HEK293 (cell line): ENCODE measurements around the gene ANP32B.
"Not testable (repeated sequence)": the region's sequence is repeated elsewhere in the genome, so short reads cannot be mapped to it uniquely, and the experiment has no call there.

Source experiments
- CTCF ChIP-seq: fragments of 450-650 bp; formaldehyde crosslinking; IDR thresholded peaks from 2 replicates; pipeline ENCODE4 v1.5.1; 2016; ENCODE audit warnings: missing biosample characterization, missing genetic modification characterization
- HOXA7 ChIP-seq: sonication (generic); formaldehyde crosslinking; IDR thresholded peaks from 2 replicates; pipeline ENCODE4 v1.8.1; 2022; ENCODE audit warnings: missing genetic modification reagents, borderline replicate concordance
- KLF10 ChIP-seq: fragments of 450-650 bp; IDR thresholded peaks from 2 replicates; pipeline ENCODE4 v1.5.1; 2018; ENCODE audit warnings: missing biosample characterization, mild to moderate bottlenecking, missing genetic modification characterization
- MEIS1 ChIP-seq: sonication (generic); formaldehyde crosslinking; IDR thresholded peaks from 2 replicates; pipeline ENCODE4 v1.8.1; 2022; ENCODE audit warnings: missing genetic modification reagents, mild to moderate bottlenecking, borderline replicate concordance
- OVOL3 ChIP-seq: fragments of 450-650 bp; formaldehyde crosslinking; IDR thresholded peaks from 2 replicates; pipeline ENCODE4 v1.5.1; 2016; ENCODE audit warnings: missing biosample characterization, missing genetic modification characterization
- PRDM10 ChIP-seq: fragments of 450-650 bp; formaldehyde crosslinking; IDR thresholded peaks from 2 replicates; pipeline ENCODE4 v1.5.1; 2016; ENCODE audit warnings: missing biosample characterization, missing genetic modification characterization
- ZFP37 ChIP-seq: fragments of 450-650 bp; formaldehyde crosslinking; IDR thresholded peaks from 2 replicates; pipeline ENCODE4 v1.5.1; 2016; ENCODE audit warnings: missing biosample characterization, missing genetic modification characterization
- ZNF24 ChIP-seq: fragments of 450-650 bp; formaldehyde crosslinking; IDR thresholded peaks from 2 replicates; pipeline ENCODE4 v1.5.1; 2016; ENCODE audit warnings: missing biosample characterization, missing genetic modification characterization
- ZNF274 ChIP-seq, 2 experiments: fragments of 200-500 bp in 1 of 2; fragments of 450-650 bp in 1 of 2; sonication (Bioruptor generic) in 1 of 2; formaldehyde crosslinking in 1 of 2; IDR thresholded peaks; 2 replicates each; pipeline versions ENCODE4 v1.5.1 to v1.6.1; 2014 to 2016; ENCODE audit warnings: borderline replicate concordance in 1 of 2, inconsistent platforms in 1 of 2, low read length in 1 of 2, missing biosample characterization in 1 of 2, missing genetic modification characterization in 1 of 2
- ZNF324 ChIP-seq: fragments of 450-650 bp; formaldehyde crosslinking; IDR thresholded peaks from 2 replicates; pipeline ENCODE4 v1.5.1; 2016; ENCODE audit warnings: missing biosample characterization, missing genetic modification characterization
- ZNF658 ChIP-seq: fragments of 450-650 bp; formaldehyde crosslinking; IDR thresholded peaks from 2 replicates; pipeline ENCODE4; 2016; ENCODE audit warnings: missing biosample characterization, missing genetic modification characterization
- ZNF837 ChIP-seq: fragments of 450-650 bp; formaldehyde crosslinking; IDR thresholded peaks from 2 replicates; pipeline ENCODE4 v1.5.1; 2016; ENCODE audit warnings: missing biosample characterization, missing genetic modification characterization
- TF ChIP-seq, protein P1 (sequence below): fragments of 450-650 bp; formaldehyde crosslinking; IDR thresholded peaks from 2 replicates; pipeline ENCODE4 v1.5.1; 2016; ENCODE audit warnings: missing biosample characterization, missing genetic modification characterization

DNA sequence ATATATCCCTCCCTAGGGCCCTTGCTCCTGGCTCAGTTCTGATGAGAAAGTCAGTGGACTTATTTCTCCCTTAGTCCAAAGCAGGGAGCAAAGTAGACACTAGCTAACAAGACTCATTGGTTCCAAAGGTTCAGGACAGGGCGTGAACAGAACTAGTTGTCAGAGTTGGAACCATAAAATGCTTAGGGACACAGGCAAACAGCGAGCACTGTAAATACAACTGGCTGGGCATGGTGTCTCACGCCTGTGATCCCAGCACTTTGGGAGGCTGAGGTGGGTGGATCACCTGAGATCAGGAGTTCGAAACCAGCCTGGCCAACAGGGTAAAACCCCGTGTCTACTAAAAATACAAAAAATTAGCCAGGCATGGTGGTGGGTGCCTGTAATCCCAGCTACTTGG lies 36.7 kb downstream of the ANP32B start:
- TF ChIP-seq PRDM10 (tag by site-specific recombination); KLF10 (tag by site-specific recombination); ZNF274 (IDR thresholded peaks at IDR 0.05; ENCODE audit: low read length); ZNF274 (tag by site-specific recombination; IDR thresholded peaks at IDR 0.05; ENCODE audit: borderline replicate concordance); ZNF837 (tag by site-specific recombination); CTCF (tag by site-specific recombination); HOXA7 (CRISPR knock-in tag); OVOL3 (tag by site-specific recombination); ZNF24 (tag by site-specific recombination); ZNF658 (tag by site-specific recombination); MEIS1 (CRISPR knock-in tag); ZNF324 (tag by site-specific recombination); ZFP37 (tag by site-specific recombination): not testable (repeated sequence)
- TF ChIP-seq, protein P1, sequence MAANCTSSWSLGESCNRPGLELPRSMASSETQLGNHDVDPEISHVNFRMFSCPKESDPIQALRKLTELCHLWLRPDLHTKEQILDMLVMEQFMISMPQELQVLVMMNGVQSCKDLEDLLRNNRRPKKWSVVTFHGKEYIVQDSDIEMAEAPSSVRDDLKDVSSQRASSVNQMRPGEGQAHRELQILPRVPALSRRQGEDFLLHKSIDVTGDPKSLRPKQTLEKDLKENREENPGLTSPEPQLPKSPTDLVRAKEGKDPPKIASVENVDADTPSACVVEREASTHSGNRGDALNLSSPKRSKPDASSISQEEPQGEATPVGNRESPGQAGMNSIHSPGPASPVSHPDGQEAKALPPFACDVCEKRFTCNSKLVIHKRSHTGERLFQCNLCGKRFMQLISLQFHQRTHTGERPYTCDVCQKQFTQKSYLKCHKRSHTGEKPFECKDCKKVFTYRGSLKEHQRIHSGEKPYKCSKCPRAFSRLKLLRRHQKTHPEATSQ (tag by site-specific recombination): not testable (repeated sequence)
